H1 (cell line): ENCODE results near the gene ASB13. TPM values are rescaled to one million over a fixed set of nuclear protein-coding genes. Genes with fewer than 3 reads are reported as not detected.

Source experiments
- CTCF ChIA-PET: fragments of 300-600 bp; sonication (Branson Sonifier 250); formaldehyde crosslinking; loops from one replicate; lab custom pipeline; 2021; ENCODE audit not compliant: partially characterized antibody; lab: Charles Lee
- POLR2A ChIA-PET: fragments of 300-600 bp; sonication (Branson Sonifier 250); formaldehyde crosslinking; loops from one replicate; lab custom pipeline; 2021; ENCODE audit warnings: inconsistent platforms; ENCODE audit not compliant: partially characterized antibody; lab: Charles Lee
- DNase-seq, 2 experiments: peaks; one replicate each; pipeline versions ENCODE4 v3.0.0 to v3.0.0-alpha.2; 2010 to 2022; ENCODE audit warnings: low spot score in 2 of 2, low read depth in 1 of 2, mixed read lengths in 1 of 2
- FAIRE-seq: peaks from 2 replicates; lab custom pipeline; 2011; peaks lifted over from hg19 to GRCh38; lab: Jason Lieb, UNC
- H2AFZ ChIP-seq: 2 replicates; pipeline ENCODE4 v1.8.1; 2012; ENCODE audit warnings: low read length, inconsistent platforms
- H2AK5ac ChIP-seq: 2 replicates; pipeline ENCODE4 v1.6.1; 2013; ENCODE audit warnings: low read depth, low read length
- H2BK120ac ChIP-seq: replicated peaks from 2 replicates; pipeline ENCODE3; 2013; ENCODE audit warnings: low read depth, low read length, inconsistent platforms
- H2BK12ac ChIP-seq: 2 replicates; pipeline ENCODE4 v1.6.1; 2013; ENCODE audit warnings: low read depth, low read length
- H2BK15ac ChIP-seq: 2 replicates; pipeline ENCODE4 v1.6.1; 2013; ENCODE audit warnings: low read length
- H2BK20ac ChIP-seq: 2 replicates; pipeline ENCODE4 v1.6.1; 2013; ENCODE audit warnings: low read length
- H2BK5ac ChIP-seq: 2 replicates; pipeline ENCODE4 v1.6.1; 2013; ENCODE audit warnings: low read depth, low read length
- H3K14ac ChIP-seq: 2 replicates; pipeline ENCODE4 v1.6.1; 2013; ENCODE audit warnings: inconsistent platforms; ENCODE audit not compliant: insufficient read length
- H3K18ac ChIP-seq: 2 replicates; pipeline ENCODE4 v1.6.1; 2013; ENCODE audit warnings: low read length; ENCODE audit errors: extremely low read depth
- H3K23ac ChIP-seq: 2 replicates; pipeline ENCODE4 v1.6.1; 2013; ENCODE audit warnings: inconsistent platforms; ENCODE audit not compliant: insufficient read length
- H3K23me2 ChIP-seq: 2 replicates; pipeline ENCODE4 v1.6.1; 2013; ENCODE audit warnings: low read depth, low read length
- H3K27ac ChIP-seq: 2 replicates; pipeline ENCODE4 v1.6.1; 2011; ENCODE audit warnings: low read depth, low read length, inconsistent platforms
- H3K27me3 ChIP-seq, 4 experiments: replicated peaks in 1 of 4; 1 replicate in 1 of 4; 2 replicates in 3 of 4; pipeline versions ENCODE4 v1.6.1 to v1.8.1; 2011 to 2013; ENCODE audit warnings: low read length in 3 of 4, mild to moderate bottlenecking in 3 of 4, inconsistent platforms in 2 of 4, mixed read lengths in 2 of 4, moderate library complexity in 1 of 4; ENCODE audit not compliant: control insufficient read depth in 3 of 4, insufficient read depth in 3 of 4; ENCODE audit errors: extremely low read depth in 1 of 4
- H3K36me3 ChIP-seq, 4 experiments: 2 replicates each; pipeline versions ENCODE4 v1.6.1 to v1.8.1; 2011 to 2013; ENCODE audit warnings: mild to moderate bottlenecking in 4 of 4, low read length in 3 of 4, moderate library complexity in 2 of 4, control low read depth in 1 of 4, inconsistent platforms in 1 of 4; ENCODE audit not compliant: insufficient read depth in 4 of 4, control insufficient read depth in 2 of 4
- H3K4ac ChIP-seq: replicated peaks from 2 replicates; pipeline ENCODE3; 2013; ENCODE audit warnings: low read length, low read depth, mixed read lengths, inconsistent platforms; ENCODE audit not compliant: insufficient read length
- H3K4me1 ChIP-seq, 4 experiments: replicated peaks in 1 of 4; 1 replicate in 1 of 4; 2 replicates in 3 of 4; pipeline versions ENCODE4 v1.6.1 to v1.8.1; 2011 to 2013; ENCODE audit warnings: low read length in 3 of 4, inconsistent platforms in 2 of 4, mixed read lengths in 1 of 4; ENCODE audit not compliant: insufficient read depth in 4 of 4, control insufficient read depth in 3 of 4
- H3K4me2 ChIP-seq, 2 experiments: 2 replicates each; pipeline versions ENCODE4 v1.6.1 to v1.8.1; 2011 to 2013; ENCODE audit warnings: low read depth in 2 of 2, low read length in 2 of 2, control low read depth in 1 of 2, inconsistent platforms in 1 of 2, mild to moderate bottlenecking in 1 of 2; ENCODE audit not compliant: insufficient read depth in 1 of 2
- H3K4me3 ChIP-seq, 4 experiments: fragments of 200-600, 300-600 bp in 1 of 4; sonication (generic), shearing (Covaris generic), sonication (Bioruptor Twin) in 1 of 4; 2 replicates each; pipeline versions ENCODE4 v1.5.1 to v1.8.1; 2011 to 2016; ENCODE audit warnings: low read length in 4 of 4, low read depth in 3 of 4, control low read depth in 2 of 4, inconsistent platforms in 2 of 4, mild to moderate bottlenecking in 2 of 4, mixed read lengths in 1 of 4, moderate library complexity in 1 of 4; ENCODE audit not compliant: insufficient read depth in 2 of 4; ENCODE audit errors: extremely low read depth in 1 of 4
- H3K56ac ChIP-seq: replicated peaks from 2 replicates; pipeline ENCODE3; 2013; ENCODE audit warnings: low read depth, mild to moderate bottlenecking, mixed read lengths, low read length, inconsistent platforms; ENCODE audit not compliant: insufficient read length
- H3K79me1 ChIP-seq: 2 replicates; pipeline ENCODE4 v1.6.1; 2013; ENCODE audit warnings: low read depth, low read length, control low read depth
- H3K79me2 ChIP-seq, 2 experiments: 2 replicates each; pipeline versions ENCODE4 v1.6.1 to v1.8.1; 2012 to 2013; ENCODE audit warnings: low read length in 2 of 2, mild to moderate bottlenecking in 2 of 2, inconsistent platforms in 1 of 2; ENCODE audit not compliant: insufficient read depth in 2 of 2, control insufficient read depth in 1 of 2
- H3K9ac ChIP-seq, 4 experiments: replicated peaks in 1 of 4; 1 replicate in 1 of 4; 2 replicates in 3 of 4; pipeline versions ENCODE4 v1.6.1 to v1.8.1; 2011 to 2013; ENCODE audit warnings: low read depth in 3 of 4, low read length in 3 of 4, control low read depth in 2 of 4, mild to moderate bottlenecking in 2 of 4, moderate library complexity in 2 of 4, inconsistent platforms in 1 of 4; ENCODE audit errors: extremely low read depth in 1 of 4
- H3K9me3 ChIP-seq, 2 experiments: 2 replicates each; pipeline versions ENCODE4 v1.6.1 to v1.8.1; 2012 to 2013; ENCODE audit warnings: mild to moderate bottlenecking in 2 of 2, moderate library complexity in 2 of 2, control low read depth in 1 of 2, inconsistent platforms in 1 of 2, low read depth in 1 of 2, low read length in 1 of 2, mixed read lengths in 1 of 2; ENCODE audit not compliant: insufficient read depth in 2 of 2
- H4K20me1 ChIP-seq, 2 experiments: replicated peaks in 1 of 2; 2 replicates each; pipeline versions ENCODE3 to v1.8.1; 2011 to 2013; ENCODE audit warnings: inconsistent platforms in 2 of 2, low read length in 2 of 2, mild to moderate bottlenecking in 1 of 2; ENCODE audit not compliant: insufficient read depth in 2 of 2, control insufficient read depth in 1 of 2
- H4K5ac ChIP-seq: 2 replicates; pipeline ENCODE4 v1.6.1; 2013; ENCODE audit warnings: low read length, low read depth, mixed read lengths, inconsistent platforms; ENCODE audit not compliant: insufficient read length
- H4K8ac ChIP-seq: 2 replicates; pipeline ENCODE4 v1.8.0; 2013; ENCODE audit warnings: mild to moderate bottlenecking, moderate library complexity, low read length, inconsistent platforms; ENCODE audit not compliant: insufficient read depth; ENCODE audit errors: extremely low read depth
- H4K91ac ChIP-seq: replicated peaks from 2 replicates; pipeline ENCODE3; 2013; ENCODE audit warnings: low read length, mixed read lengths, inconsistent platforms; ENCODE audit not compliant: insufficient read length
- BCL11A ChIP-seq, 2 experiments: IDR thresholded peaks; one replicate each; pipeline ENCODE4 v1.6.1; 2011; ENCODE audit warnings: low read depth in 2 of 2, low read length in 2 of 2, mild to moderate bottlenecking in 2 of 2
- CBX8 ChIP-seq: fragments of 300-800, 300-1000 bp; sonication (generic); IDR thresholded peaks from 2 replicates; pipeline ENCODE4 v1.7.1; 2016; ENCODE audit warnings: low read depth, low read length, borderline replicate concordance
- CHD1 ChIP-seq: IDR thresholded peaks from 2 replicates; pipeline ENCODE4 v1.6.1; 2012; ENCODE audit warnings: low read depth, low read length, improper control_type of control experiment
- EZH2 ChIP-seq: fragments of 200-600 bp; sonication (generic); IDR thresholded peaks from 2 replicates; pipeline ENCODE4 v1.7.1; 2012; ENCODE audit warnings: low read depth, mild to moderate bottlenecking, moderate library complexity, low read length, inconsistent platforms; ENCODE audit not compliant: severe bottlenecking
- SP2 ChIP-seq: IDR thresholded peaks from 2 replicates; pipeline ENCODE4 v1.6.1; 2012; ENCODE audit warnings: mild to moderate bottlenecking, low read length, inconsistent platforms
- SUZ12 ChIP-seq: fragments of 200-600 bp; sonication (generic); IDR thresholded peaks from 2 replicates; pipeline ENCODE4 v1.6.1; 2012; ENCODE audit warnings: mild to moderate bottlenecking, inconsistent platforms, low read length, moderate library complexity, mixed read lengths
- TEAD4 ChIP-seq: IDR thresholded peaks from 2 replicates; pipeline ENCODE4 v1.6.1; 2012; ENCODE audit warnings: low read depth, low read length, inconsistent platforms, mixed read lengths
- WGBS, 2 experiments: shearing (Covaris generic) in 1 of 2; methylation state at CpG; one replicate each; pipeline versions ENCODE4 v1.1.6 to v1.1.7; 2013 to 2015; ENCODE audit warnings: low lambda C conversion rate in 2 of 2, mixed read lengths in 2 of 2, inconsistent platforms in 1 of 2, low coverage in 1 of 2, missing lambda C conversion rate in 1 of 2; ENCODE audit not compliant: insufficient replicate concordance in 2 of 2, insufficient coverage in 1 of 2, insufficient read length in 1 of 2; ENCODE audit errors: extremely low coverage in 1 of 2, missing lambda C conversion rate in 1 of 2; 5-methylcytosine and 5-hydroxymethylcytosine counted together
- polyA plus RNA-seq, 7 experiments: library from polyadenylated mRNA; depleted of rRNA in 3 of 7; stranded (reverse) in 5 of 7; unstranded in 2 of 7; fragments of >200 nt in 5 of 7; fragments of 200-250 nt in 2 of 7; gene quantifications; 1 replicate in 5 of 7; 2 replicates in 1 of 7; 4 replicates in 1 of 7; pipeline versions ENCODE4 v1.2.1 to v1.2.3, GENCODE V29; 2011 to 2013; ENCODE audit warnings: missing spikeins in 2 of 7, mixed read lengths in 2 of 7
- total RNA-seq: library from RNA; stranded (reverse); fragmentation: NEBNext Ultra II Directional; extraction: Animal tissue kit (Norgen Biotek cat#: 25700); gene quantifications from 2 replicates; pipeline ENCODE4 v1.2.1, GENCODE V29; 2021
- TF ChIP-seq, protein P1 (sequence below): IDR thresholded peaks from 2 replicates; pipeline ENCODE4 v1.6.1; 2011; ENCODE audit warnings: low read length, improper control_type of control experiment
- TF ChIP-seq, protein P2 (sequence below): IDR thresholded peaks from 2 replicates; pipeline ENCODE4 v1.6.1; 2012; ENCODE audit warnings: low read length, inconsistent platforms

ASB13 gene
- total and polyA plus RNA-seq, 2 of the 8 experiments (the other 6 are each of a cell fraction or from before 2014, with no cell fraction given) = 12.3 to 20.2 TPM

DNA sequence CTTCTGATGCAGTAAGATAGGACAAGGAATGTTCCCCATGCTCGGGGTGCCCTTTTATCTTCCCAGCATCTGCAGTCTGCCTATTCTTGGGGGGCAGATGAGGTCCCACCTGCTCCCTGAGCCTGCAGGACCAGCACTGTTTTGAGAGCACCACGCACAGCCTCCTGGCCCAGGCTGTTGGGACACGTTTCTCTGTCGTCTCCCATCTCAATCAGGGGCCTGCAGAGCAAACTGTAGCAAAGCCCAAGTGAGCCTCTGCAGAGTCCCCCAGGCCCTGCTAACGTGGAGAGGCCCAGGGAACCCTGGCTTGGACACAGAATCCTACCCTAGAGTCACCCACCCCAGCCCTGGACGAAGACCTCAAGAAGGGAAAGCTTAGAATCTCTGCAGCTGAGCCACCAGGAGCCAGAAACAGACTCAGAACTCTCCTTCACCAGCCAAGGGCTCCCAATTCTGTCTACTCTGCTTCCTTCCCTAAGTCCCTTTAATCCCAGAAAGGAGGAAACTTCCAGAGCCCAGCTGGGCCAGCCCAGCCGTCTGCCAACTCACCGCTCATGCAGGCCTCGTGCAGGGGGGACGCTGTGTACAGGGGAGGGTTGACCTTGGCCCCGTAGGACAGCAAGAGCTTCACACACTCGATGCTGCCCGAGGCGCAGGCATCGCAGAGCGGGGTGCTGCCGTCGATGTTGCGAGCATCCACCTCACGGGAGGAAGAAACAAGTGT, 15.6 kb downstream of the ASB13 start:
- no peak overlapping the region for H4K5ac ChIP-seq
- DNase-seq (no peak), FAIRE-seq (no peak)
- peaks cover 5% of the 10 kb centered on the region for H3K79me1 ChIP-seq
- H3K27me3 ChIP-seq = no peaks in the 10 kb centered on the region
- no peaks in the 10 kb centered on the region for H3K9me3 ChIP-seq
- H2AK5ac ChIP-seq = no peak overlapping the region
- H2AFZ ChIP-seq = no peak overlapping the region
- H3K27ac ChIP-seq = no peak overlapping the region
- no peak overlapping the region for H3K9ac ChIP-seq
- no peak overlapping the region for H2BK12ac ChIP-seq
- H3K14ac ChIP-seq = no peak overlapping the region
- H3K18ac ChIP-seq = no peak overlapping the region
- ChIA-PET CTCF (interaction anchor here (0.6 to 1.6 kb wide), 5 partner anchors 9 to 1215 kb away, joined by 3 to 5 read pairs (median 3); no protein-coding TSS in a partner anchor), POLR2A (interaction anchor here (1.4 kb wide), 1 partner anchor 9 kb away, joined by 4 read pairs; no protein-coding TSS in a partner anchor)
- no peaks in the 10 kb centered on the region; a peak in 1 of 4 replicates for H3K79me2 ChIP-seq
- H4K91ac ChIP-seq = no peak overlapping the region
- H3K56ac ChIP-seq = no peak overlapping the region
- H3K4me3 ChIP-seq = no peak overlapping the region
- no peak overlapping the region for H3K4ac ChIP-seq
- no peaks in the 10 kb centered on the region for H3K23me2 ChIP-seq
- H2BK120ac ChIP-seq = no peak overlapping the region
- no peak overlapping the region for H3K4me2 ChIP-seq
- H3K23ac ChIP-seq = no peak overlapping the region
- no peak overlapping the region; the same call in 1 of the 2 replicates for H4K8ac ChIP-seq
- peaks cover 0 to 5% (median 1%) of the 10 kb centered on the region in 4 experiments; a peak in 2 of 8 replicates for H3K36me3 ChIP-seq
- WGBS, 2 experiments = 89% methylated on average over 20 of the region's 20 CpGs; no CpG with 5 or more reads in 1 of the 2 experiments
- H2BK20ac ChIP-seq = no peak overlapping the region
- H4K20me1 ChIP-seq = peaks cover 0 to 2% of the 10 kb centered on the region in 2 experiments
- H3K4me1 ChIP-seq = peaks cover 0 to 4% (median 0%) of the 10 kb centered on the region in 4 experiments; a peak in 2 of 7 replicates
- H2BK5ac ChIP-seq = no peak overlapping the region; the same call in 1 of the 2 replicates
- H2BK15ac ChIP-seq = no peak overlapping the region
- TF ChIP-seq TEAD4 = no peak
- no peak for TF ChIP-seq EZH2
- no peak for TF ChIP-seq CHD1
- TF ChIP-seq, protein P1, sequence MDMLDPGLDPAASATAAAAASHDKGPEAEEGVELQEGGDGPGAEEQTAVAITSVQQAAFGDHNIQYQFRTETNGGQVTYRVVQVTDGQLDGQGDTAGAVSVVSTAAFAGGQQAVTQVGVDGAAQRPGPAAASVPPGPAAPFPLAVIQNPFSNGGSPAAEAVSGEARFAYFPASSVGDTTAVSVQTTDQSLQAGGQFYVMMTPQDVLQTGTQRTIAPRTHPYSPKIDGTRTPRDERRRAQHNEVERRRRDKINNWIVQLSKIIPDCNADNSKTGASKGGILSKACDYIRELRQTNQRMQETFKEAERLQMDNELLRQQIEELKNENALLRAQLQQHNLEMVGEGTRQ = no peak
- no peak for TF ChIP-seq CBX8
- TF ChIP-seq SUZ12 = no peak
- no peak for TF ChIP-seq SP2
- TF ChIP-seq BCL11A (IDR thresholded peaks at IDR 0.05; ENCODE audit: low read depth in 2 of 2, low read length in 2 of 2) = no peak
- TF ChIP-seq, protein P2, sequence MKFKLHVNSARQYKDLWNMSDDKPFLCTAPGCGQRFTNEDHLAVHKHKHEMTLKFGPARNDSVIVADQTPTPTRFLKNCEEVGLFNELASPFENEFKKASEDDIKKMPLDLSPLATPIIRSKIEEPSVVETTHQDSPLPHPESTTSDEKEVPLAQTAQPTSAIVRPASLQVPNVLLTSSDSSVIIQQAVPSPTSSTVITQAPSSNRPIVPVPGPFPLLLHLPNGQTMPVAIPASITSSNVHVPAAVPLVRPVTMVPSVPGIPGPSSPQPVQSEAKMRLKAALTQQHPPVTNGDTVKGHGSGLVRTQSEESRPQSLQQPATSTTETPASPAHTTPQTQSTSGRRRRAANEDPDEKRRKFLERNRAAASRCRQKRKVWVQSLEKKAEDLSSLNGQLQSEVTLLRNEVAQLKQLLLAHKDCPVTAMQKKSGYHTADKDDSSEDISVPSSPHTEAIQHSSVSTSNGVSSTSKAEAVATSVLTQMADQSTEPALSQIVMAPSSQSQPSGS = no peak
